Cardiac fibroblast (primary cell): ENCODE measurements around the gene CENATAC.
A peak's percentile ranks its signal among the peaks of the same experiment; 100 is the strongest.

Source experiments
- DNase-seq, 2 donors: peaks; one replicate each; pipeline versions ENCODE4 v3.0.0 to v3.0.0-alpha.2; 2010; ENCODE audit warnings: low read depth in 2 of 2
- H3K4me3 ChIP-seq, 2 donors: replicated peaks in 1 of 2; 1 replicate in 1 of 2; 2 replicates in 1 of 2; pipeline ENCODE4 v1.5.1; 2011; ENCODE audit warnings: low read depth in 2 of 2, low read length in 2 of 2, mild to moderate bottlenecking in 2 of 2, moderate library complexity in 1 of 2
- CTCF ChIP-seq: IDR thresholded peaks from one replicate; pipeline ENCODE4 v1.5.1; 2011; ENCODE audit warnings: low read depth, mild to moderate bottlenecking, low read length, inconsistent platforms

Gene CENATAC

DNA sequence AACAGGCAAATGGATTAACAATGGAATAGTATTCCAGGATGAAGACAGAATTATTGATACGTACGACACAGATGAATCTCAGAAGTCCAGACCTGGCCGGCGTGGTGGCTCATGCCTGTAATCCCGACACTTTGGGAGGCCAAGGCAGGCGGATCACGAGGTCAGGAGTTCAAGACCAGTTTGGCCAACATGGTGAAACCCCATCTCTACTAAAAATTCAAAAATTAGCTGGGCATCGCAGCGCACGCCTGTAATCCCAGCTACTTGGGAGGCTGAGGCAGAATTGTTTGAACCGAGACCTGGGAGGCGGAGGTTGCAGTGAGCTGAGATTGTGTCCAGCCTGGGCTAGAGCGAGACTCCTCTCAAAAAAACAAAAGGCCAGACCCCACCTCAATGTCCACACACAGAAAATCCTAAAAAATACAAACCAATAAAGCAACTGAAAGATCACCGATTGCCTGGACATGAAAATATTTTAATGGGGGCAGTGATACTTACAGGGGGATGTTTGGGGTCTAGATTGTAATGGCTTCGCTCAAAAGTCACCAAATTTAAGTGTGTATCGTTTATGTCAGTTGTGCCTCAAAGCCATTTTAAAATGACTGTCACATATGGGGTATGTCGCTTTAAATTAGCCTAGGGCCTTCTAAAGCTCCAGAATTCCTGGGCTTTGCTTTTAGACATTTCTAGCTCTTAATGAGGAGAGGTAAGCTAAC lies 16.4 kb downstream of the CENATAC start:
- no peak for DNase-seq
- TF ChIP-seq CTCF: no peak
- H3K4me3 ChIP-seq: no peak overlapping the region

GRCh38 chr11:119015054-119015611 lies 17.2 kb downstream of the CENATAC start:
- TF ChIP-seq CTCF: peak; percentile 15
- H3K4me3 ChIP-seq: no peak overlapping the region
- DNase-seq: no peak

GRCh38 chr11:119016216-119017009 lies 18.5 kb downstream of the CENATAC start:
- no peak for TF ChIP-seq CTCF
- DNase-seq: no peak
- H3K4me3 ChIP-seq: peak overlapping the region in 1 of 2 donors; percentile 97

DNA sequence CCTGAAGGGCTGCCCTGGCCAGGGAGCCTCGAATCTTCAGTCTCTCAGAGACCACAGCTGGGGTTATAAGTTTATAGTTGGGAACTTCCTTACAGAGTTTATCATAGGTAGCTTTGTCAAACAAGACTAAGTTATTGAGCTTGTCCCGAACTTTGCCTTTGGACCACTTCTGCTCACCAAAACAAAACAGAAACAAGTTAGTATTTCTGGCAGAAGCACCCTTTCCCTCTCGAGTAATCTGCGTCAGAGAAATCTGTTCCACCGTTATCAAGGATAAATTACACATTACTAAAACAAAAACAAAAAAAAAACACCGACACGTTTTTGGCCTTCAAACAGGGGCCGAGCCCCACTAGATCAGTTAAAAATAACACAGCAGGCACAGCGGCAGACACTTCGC lies 19.4 kb downstream of the CENATAC start:
- peak overlapping the region; percentile 94 to 97 for H3K4me3 ChIP-seq
- peak in 1 of 2 donors; percentile 21 for DNase-seq

DNA sequence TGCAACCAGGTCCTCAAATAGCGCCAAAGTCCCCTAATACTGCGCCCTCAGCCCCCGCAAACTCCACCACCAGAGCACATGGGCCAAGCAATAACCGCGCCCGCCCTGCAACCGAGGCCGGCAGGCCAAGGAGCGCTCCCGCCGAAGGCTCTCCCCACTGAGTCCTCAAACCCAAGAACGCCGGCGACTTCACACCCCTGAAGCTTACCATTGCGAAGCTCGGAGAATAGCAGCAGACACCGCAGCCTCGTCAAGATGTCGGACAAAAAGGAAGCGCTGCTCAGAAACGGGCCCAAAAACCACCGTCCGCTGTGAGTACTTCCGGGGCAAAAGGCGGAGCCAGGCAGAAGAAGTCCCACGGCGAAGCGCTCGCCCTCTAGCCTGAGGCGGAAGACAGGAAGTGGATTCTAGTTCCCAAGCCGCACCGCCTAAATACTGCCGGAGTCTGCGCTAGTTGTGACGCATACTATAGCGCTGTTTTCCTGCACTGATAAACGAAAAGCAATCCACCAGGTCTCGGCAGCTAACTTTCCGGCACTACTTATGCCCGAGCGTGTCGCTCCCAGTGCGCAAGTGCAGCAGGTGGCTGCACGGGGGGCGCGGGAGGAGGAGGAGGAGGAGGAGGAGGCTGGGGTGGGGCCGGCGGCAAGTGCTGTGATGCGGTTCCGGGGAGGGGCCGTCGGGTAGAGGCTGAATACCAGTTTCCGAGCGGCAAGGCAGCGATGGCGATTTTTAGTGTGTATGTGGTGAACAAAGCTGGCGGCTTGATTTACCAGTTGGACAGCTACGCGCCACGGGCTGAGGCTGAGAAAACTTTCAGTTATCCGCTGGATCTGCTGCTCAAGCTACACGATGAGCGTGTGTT lies 20.4 kb downstream of the CENATAC start, which contains the start of the genes RPS25 and TRAPPC4:
TSS of gene RPS25 (minus strand) at position 270 of the 865 bp plus-strand sequence. CDS start at position 211, 59 bp downstream.
TSS of gene TRAPPC4 (plus strand) at position 693 of the 865 bp plus-strand sequence. CDS start at position 723, 30 bp downstream.
- DNase-seq: peak; percentile 96
- H3K4me3 ChIP-seq: peak within 1 kb of the TSS; percentile 94 to 97
- TF ChIP-seq CTCF: no peak

DNA sequence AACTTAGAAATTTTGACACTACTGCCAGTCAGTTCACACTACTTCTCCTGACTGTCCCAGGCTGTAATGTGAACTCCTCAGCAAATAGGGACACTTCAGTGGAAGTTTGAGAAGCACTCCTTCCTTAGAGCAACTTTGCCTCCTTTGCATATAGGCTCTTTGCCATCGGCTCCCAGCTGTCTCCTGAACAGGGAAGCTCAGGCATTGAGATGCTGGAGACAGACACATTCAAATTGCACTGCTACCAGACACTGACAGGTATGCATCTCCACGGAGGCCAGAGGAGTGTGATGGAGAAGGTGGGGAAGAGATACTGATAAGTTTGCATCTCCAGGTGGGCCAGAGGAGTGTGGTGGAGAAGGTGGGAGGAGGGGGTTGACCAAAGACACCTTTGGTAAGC lies 22.1 kb downstream of the CENATAC start:
- no peak for TF ChIP-seq CTCF
- no peak for DNase-seq
- H3K4me3 ChIP-seq: peak overlapping the region in 1 of 2 donors; percentile 97
